GM12801 (cell line): ENCODE results near the gene ABCC1.

Source experiments
- TF ChIP-seq, protein P1 (sequence below): IDR thresholded peaks from one replicate; pipeline ENCODE4 v1.5.1; 2011; ENCODE audit warnings: control low read depth; ENCODE audit not compliant: insufficient read length; ENCODE audit errors: extremely low read depth

ABCC1 gene

DNA sequence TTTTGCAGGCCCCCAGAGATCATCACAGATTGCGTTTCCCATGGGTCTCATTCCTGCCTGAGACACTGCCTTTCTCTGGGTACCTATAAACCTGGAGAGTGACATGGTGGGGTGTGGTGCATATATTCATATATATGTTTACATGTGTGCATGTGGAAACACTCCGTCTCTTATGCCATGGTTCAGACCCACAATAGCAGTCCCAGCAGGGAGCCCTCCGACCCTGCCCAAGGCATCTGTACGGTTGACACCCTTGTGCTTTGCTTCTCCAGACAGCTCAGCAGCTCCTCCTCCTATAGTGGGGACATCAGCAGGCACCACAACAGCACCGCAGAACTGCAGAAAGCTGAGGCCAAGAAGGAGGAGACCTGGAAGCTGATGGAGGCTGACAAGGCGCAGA is 157.1 kb downstream of the ABCC1 start:
- TF ChIP-seq, protein P1, sequence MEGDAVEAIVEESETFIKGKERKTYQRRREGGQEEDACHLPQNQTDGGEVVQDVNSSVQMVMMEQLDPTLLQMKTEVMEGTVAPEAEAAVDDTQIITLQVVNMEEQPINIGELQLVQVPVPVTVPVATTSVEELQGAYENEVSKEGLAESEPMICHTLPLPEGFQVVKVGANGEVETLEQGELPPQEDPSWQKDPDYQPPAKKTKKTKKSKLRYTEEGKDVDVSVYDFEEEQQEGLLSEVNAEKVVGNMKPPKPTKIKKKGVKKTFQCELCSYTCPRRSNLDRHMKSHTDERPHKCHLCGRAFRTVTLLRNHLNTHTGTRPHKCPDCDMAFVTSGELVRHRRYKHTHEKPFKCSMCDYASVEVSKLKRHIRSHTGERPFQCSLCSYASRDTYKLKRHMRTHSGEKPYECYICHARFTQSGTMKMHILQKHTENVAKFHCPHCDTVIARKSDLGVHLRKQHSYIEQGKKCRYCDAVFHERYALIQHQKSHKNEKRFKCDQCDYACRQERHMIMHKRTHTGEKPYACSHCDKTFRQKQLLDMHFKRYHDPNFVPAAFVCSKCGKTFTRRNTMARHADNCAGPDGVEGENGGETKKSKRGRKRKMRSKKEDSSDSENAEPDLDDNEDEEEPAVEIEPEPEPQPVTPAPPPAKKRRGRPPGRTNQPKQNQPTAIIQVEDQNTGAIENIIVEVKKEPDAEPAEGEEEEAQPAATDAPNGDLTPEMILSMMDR: no peak

DNA sequence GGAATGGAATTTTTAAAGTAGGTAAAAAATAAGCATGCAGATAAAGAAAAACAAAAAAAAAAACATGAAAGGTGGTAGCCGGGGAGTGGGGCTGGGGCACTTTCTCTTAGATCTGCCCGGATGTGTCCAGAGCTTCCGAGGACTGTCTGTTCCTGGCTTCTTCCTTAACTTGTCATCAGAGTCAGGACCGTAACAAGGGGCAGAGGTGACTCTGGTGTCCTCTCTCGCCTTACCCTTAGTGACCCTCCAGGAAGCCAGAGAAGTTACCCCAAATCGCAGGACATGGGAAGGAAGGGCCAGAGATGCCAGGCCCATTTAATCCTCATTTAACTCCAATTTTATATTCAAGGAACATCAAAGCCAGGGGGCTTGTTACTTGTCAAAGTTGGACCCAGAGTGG is 158.4 kb downstream of the ABCC1 start:
- TF ChIP-seq, protein P1: no peak

DNA sequence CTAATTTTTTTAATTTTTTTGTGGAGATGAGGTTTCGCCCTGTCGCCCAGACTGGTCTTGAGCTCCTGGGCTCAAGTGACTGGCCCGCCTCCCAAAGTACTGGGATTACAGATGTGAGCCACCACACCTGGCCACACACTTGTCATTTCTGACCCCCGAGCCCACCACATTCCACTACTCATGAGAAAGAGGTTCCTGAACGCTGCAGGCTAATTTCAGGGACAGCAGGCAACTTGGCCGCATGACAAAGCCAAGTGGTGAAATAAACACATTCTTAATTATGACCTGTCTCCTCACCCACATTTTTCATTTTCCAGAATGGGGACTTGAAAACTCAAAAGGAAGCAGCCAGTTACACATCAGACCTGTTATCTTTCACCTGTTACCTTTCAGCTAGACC is 159.3 kb downstream of the ABCC1 start:
- TF ChIP-seq, protein P1: no peak

DNA sequence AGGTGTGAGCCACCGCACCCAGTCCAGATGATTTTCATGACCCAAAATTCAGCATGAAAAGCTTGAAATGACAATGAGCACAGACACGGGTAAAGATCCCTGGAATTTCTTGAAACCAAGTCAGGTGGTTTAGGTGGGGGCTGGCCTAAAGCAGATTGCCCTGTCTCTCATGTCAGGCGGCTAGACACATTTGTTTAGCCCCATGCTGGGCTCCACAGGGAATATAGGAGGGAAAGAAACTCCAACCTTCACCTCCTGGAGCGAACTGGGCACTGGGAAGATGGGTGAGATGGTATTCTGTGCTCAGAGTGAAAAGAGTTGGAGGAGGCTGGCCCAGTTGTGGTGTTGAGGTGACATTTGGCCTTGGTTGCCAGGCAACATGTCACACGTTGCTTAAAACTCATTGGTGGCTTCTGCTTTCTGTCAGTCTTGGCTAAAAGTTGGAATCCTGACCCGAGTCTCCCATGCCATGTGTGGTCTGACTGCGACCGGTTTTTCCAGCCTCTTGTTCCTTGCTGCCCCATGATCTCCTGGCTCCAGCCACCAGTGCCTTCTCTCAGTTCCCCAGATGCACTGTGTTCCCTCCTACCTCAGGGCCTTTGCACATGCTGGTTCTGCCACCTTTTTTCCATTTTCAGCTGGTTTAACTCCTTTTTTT is 160.2 kb downstream of the ABCC1 start:
- TF ChIP-seq, protein P1: no peak

GRCh38 chr16:16110111-16110490 is 160.7 kb downstream of the ABCC1 start:
- TF ChIP-seq, protein P1: no peak

DNA sequence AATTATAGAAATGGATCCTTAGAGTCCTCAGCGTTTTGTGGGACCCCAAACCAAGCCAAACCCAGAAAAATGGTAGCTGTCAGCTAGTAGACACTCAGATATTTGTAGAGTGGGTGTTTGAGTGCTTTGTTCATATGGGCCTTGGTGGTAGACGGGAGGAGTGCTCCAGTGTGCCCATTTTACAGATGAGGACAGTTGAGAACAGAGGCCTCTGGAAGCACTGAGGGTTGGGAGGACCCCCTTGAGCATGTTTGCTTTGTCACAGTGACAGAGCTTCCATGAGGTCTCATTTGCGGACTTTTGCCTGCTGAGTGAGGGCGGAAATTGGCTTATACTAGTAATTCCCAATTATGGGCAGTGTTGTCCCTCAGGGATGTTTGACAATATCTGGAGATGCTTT is 162.2 kb downstream of the ABCC1 start:
- TF ChIP-seq, protein P1: no peak

DNA sequence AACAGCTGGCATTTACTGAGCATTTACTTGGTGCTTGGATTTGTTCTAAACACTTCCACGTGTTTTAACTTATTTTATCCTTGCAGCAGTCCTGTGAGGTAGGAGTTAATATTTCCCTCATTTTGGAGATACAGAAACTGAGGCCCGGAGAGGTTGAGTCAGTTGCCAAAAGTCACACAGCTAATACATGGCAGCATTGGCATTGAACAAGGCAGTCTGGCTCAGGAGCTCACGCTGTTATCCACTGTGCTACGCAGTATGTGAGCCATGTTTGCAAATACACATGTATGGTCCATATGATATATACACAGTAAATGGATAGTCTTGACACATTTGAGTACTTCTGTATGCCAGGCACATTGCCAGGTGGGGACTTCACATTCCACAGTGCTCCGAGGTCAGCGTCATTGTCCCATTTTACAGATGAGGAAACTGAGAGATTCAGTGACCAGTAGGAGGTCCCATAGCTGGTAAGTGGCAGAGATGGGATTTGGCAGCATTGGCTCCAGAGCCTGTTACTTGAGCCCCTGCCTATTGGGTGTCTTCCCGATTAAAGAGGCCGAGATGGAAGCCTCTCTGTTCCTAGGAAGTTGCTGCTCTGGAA is 163.1 kb downstream of the ABCC1 start:
- TF ChIP-seq, protein P1: no peak
